ENCODE results near the gene GMPPB.

GRCh38 chr3:49718858-49719213, 4.9 kb downstream of the GMPPB start:
- TF ChIP-seq CTCF (conservative IDR thresholded peaks at IDR 0.05 in 1 of 2, IDR thresholded peaks at IDR 0.05 in 1 of 2; ENCODE audit: extremely low read depth in 1 of 2, insufficient read depth in 1 of 2, low read depth in 1 of 2, low read length in 2 of 2): no peak
- TF ChIP-seq EZH2 (IDR thresholded peaks at IDR 0.05; ENCODE audit: borderline replicate concordance, low read length): no peak
